ENCODE results near the gene TNFRSF4.

GRCh38 chr1:1198423-1199140 is 15.4 kb downstream of the TNFRSF4 start:
- TF ChIP-seq, protein P1, sequence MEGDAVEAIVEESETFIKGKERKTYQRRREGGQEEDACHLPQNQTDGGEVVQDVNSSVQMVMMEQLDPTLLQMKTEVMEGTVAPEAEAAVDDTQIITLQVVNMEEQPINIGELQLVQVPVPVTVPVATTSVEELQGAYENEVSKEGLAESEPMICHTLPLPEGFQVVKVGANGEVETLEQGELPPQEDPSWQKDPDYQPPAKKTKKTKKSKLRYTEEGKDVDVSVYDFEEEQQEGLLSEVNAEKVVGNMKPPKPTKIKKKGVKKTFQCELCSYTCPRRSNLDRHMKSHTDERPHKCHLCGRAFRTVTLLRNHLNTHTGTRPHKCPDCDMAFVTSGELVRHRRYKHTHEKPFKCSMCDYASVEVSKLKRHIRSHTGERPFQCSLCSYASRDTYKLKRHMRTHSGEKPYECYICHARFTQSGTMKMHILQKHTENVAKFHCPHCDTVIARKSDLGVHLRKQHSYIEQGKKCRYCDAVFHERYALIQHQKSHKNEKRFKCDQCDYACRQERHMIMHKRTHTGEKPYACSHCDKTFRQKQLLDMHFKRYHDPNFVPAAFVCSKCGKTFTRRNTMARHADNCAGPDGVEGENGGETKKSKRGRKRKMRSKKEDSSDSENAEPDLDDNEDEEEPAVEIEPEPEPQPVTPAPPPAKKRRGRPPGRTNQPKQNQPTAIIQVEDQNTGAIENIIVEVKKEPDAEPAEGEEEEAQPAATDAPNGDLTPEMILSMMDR (conservative IDR thresholded peaks at IDR 0.05 in 1 of 2, IDR thresholded peaks at IDR 0.05 in 1 of 2; ENCODE audit: low read depth in 1 of 2, low read length in 2 of 2), result no peak
- TF ChIP-seq EZH2 (IDR thresholded peaks at IDR 0.05; ENCODE audit: low read length, missing control alignments), result no peak

Data from fibroblast of lung (primary cell).